NB4 (cell line): ENCODE measurements around the gene MIAT.

Experiments used
- MYC ChIP-seq: IDR thresholded peaks from 2 replicates; pipeline ENCODE4 v1.6.1; 2011; ENCODE audit warnings: low read depth, low read length
- POLR2A ChIP-seq: IDR thresholded peaks from 2 replicates; pipeline ENCODE4 v1.6.1; 2011; ENCODE audit warnings: mild to moderate bottlenecking; ENCODE audit not compliant: insufficient read length; ENCODE audit errors: extremely low read depth
- TF ChIP-seq, protein P1 (sequence below): IDR thresholded peaks from one replicate; pipeline ENCODE4 v1.5.1; 2012; ENCODE audit warnings: low read depth, low read length

- TF ChIP-seq, protein P1, sequence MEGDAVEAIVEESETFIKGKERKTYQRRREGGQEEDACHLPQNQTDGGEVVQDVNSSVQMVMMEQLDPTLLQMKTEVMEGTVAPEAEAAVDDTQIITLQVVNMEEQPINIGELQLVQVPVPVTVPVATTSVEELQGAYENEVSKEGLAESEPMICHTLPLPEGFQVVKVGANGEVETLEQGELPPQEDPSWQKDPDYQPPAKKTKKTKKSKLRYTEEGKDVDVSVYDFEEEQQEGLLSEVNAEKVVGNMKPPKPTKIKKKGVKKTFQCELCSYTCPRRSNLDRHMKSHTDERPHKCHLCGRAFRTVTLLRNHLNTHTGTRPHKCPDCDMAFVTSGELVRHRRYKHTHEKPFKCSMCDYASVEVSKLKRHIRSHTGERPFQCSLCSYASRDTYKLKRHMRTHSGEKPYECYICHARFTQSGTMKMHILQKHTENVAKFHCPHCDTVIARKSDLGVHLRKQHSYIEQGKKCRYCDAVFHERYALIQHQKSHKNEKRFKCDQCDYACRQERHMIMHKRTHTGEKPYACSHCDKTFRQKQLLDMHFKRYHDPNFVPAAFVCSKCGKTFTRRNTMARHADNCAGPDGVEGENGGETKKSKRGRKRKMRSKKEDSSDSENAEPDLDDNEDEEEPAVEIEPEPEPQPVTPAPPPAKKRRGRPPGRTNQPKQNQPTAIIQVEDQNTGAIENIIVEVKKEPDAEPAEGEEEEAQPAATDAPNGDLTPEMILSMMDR, result no peak
- TF ChIP-seq MYC (no peak), POLR2A (no peak)
Measured at GRCh38 chr22:26609287-26609686, 48.1 kb upstream of the MIAT start.
